HG03457 (cell line): ENCODE measurements around the gene DEPDC1B.
"Not testable (repeated sequence)": the region's sequence is repeated elsewhere in the genome, so short reads cannot be mapped to it uniquely, and the experiment has no call there.

Source experiments
- ATAC-seq: cut with Tn5 transposase; IDR thresholded peaks from one replicate; pipeline ENCODE4 v1.9.1; 2021; ENCODE audit warnings: moderate number of reproducible peaks; ENCODE audit not compliant: unreplicated experiment

DEPDC1B gene

DNA sequence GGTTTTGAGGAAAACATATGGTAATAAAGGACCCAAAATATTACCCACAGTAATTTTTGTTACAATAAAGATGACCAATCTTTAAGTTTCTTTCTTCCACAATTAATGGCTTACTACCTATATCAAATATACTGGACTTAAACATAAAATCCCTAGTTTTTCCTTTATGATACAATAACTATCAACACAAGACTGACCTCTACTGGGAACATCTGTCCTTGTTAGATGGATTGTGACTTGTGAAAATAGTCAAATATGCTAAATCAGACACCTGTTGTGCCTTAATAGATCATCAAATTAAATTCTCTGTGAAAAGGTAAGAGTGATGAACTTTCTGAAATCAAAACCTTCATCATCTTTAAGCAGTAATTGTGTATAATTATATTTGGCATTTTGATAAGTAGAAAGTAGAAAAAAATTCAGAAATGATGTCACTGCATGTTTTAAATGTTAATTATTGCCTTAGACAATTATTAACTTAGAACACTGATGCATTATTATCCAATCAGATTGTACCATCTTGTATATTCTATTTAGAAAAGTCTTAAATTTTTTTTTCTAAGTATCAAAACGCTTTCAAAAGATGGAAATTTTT is 113.6 kb downstream of the DEPDC1B start:
- no peak for ATAC-seq

GRCh38 chr5:60585618-60586017 is 114.3 kb downstream of the DEPDC1B start:
- no peak for ATAC-seq

GRCh38 chr5:60584304-60584703 is 115.7 kb downstream of the DEPDC1B start:
- no peak for ATAC-seq

- no peak for ATAC-seq
These were observed 116.3 kb downstream of the DEPDC1B start for GRCh38 chr5:60583616-60584015.

GRCh38 chr5:60578315-60578714 is 121.7 kb downstream of the DEPDC1B start:
- ATAC-seq = no peak

DNA sequence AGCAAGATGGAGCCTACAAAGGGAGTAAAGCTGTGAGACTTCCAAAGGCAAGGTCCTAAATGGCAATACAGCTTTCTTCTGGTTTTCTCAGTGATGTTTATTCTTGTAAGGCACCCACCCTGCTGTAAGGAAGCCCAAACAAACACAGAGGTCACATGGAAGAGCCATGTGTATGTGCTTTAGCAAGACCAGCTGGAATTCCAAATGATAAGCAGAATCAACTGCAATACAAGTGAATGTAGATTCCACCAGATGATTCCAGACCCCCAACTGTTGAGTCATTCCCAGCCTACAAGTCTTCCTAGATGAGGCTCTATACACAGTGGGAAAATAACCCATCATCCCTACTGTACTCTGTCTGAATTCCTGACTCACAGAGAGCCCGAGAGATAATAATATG is 122.8 kb downstream of the DEPDC1B start:
- no peak for ATAC-seq

DNA sequence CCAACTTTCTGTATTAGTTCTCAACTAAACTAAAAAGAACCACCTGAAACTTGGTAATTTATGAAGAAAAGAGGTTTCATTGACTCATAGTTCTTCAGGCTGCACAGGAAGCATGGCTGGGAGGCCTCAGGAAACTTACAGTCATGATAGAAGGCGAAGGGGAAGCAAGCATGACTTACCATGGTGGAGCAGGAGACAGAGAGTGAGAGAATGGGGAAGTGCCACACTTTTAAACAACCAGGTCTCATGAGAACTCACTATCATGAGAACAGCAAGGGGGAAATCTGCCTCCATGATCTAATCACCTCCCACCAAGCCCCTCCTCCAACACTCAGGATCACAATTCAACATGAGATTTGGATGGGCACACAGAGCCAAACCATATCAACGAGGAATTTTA is 123.5 kb downstream of the DEPDC1B start:
- ATAC-seq = no peak

DNA sequence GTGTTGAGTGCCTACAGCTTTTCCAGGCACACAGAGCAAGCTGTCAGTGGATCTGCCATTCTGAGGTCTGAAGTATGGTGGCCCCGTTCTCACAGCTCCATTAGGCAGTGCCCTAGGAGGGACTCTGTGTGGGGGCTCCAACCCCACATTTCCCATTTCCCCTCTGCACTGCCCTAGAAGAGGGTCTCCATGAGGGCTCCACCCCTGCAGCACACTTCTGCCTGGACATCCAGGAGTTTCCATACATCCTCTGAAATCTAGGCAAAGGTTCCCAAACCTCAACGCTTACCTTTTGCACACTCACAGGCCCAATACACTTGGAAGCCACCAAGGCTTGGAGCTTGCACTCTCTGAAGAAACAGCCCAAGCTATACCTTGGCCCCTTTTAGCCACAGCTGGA is 131.3 kb downstream of the DEPDC1B start:
- no peak for ATAC-seq

GRCh38 chr5:60563696-60564324 is 136.2 kb downstream of the DEPDC1B start:
- no peak for ATAC-seq

- ATAC-seq = not testable (repeated sequence)
These were observed 146.7 kb downstream of the DEPDC1B start for GRCh38 chr5:60553291-60553690.

DNA sequence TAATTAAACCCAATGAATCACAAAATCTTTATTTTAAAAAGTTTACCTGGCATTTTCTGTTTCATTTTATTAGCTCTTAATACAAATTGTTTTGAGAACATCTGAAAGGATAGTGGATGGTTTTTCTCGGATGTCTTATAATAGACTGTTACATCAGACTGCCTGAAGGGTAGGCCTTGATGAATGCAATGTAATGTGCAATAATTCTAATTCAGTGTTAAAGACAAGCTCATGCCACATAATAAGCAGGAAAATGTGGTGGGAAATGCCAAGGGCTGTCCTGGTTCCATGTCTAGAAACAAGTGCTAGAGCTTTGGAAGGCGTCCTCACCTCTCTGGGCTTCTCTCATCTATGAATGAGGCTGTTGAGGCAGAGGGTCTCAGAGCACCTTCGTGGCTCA is 148.1 kb downstream of the DEPDC1B start:
- ATAC-seq = no peak

GRCh38 chr5:60551250-60551649 is 148.7 kb downstream of the DEPDC1B start:
- ATAC-seq = no peak

- ATAC-seq = no peak
These were observed 149.7 kb downstream of the DEPDC1B start for GRCh38 chr5:60550311-60550710.

DNA sequence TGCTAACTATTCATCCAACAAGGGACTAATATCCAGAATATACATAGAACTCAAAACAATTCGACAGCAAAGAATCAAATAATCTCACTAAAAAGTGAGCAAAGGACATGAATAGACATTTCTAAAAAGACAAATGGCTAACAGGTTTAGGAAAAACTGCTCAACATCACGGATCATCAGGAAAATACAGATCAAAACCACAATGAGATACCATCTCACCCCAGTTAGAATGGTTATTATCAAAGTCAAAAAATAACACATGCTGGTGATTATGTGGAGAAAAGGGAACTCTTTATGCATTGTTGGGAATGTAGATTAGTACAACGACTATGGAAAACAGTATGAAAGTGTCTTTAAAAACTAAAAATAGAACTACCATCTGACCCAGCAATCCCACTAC is 150.1 kb downstream of the DEPDC1B start:
- no peak for ATAC-seq
